HG03520 (cell line): ENCODE results near the gene ARRB1.
"Not testable (repeated sequence)": the region's sequence is repeated elsewhere in the genome, so short reads cannot be mapped to it uniquely, and the experiment has no call there.

ENCODE experiments used
- ATAC-seq: cut with Tn5 transposase; IDR thresholded peaks from one replicate; pipeline ENCODE4 v1.9.1; 2021; ENCODE audit warnings: mild to moderate bottlenecking, moderate library complexity; ENCODE audit not compliant: unreplicated experiment

The ARRB1 gene

GRCh38 chr11:75344761-75345454, 6.6 kb downstream of the ARRB1 start:
- ATAC-seq: no peak

- no peak for ATAC-seq
These were observed 7.3 kb downstream of the ARRB1 start for GRCh38 chr11:75344186-75344585.

- ATAC-seq: no peak
These were observed 8.2 kb downstream of the ARRB1 start for GRCh38 chr11:75342966-75343870.

DNA sequence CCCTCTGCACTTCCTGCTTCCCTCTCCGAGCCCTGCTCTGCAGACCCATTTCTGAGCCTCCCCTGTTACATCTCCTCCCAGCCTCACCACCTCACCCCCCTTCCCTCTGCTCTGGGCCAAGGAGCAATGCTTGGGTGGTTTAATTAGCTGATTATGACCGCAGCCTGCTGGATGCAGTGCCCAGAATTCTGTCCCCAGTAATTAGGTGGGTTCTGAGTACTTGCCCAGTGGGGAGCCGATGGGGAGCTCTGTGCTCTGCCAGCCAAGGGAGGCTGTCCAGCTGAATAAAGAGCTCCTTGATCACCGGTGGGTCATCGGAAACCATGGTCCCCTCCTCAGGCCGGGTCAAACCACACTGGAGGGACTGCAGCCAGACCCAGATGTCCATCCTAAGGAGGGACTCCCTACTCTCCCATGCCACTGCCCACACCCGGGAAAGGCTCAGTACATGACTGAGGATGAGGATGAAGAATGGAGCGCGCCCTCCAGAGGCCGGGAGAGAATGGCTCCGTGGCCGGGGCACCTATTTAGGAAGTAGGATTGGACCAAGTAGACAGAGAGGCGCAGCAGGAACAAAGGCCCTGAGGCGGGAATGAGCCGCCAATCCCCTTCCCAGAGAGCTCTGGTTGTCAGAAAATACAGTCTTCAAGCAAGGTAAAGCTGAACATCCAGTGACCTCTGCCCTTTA, 9.1 kb downstream of the ARRB1 start:
- ATAC-seq: no peak

DNA sequence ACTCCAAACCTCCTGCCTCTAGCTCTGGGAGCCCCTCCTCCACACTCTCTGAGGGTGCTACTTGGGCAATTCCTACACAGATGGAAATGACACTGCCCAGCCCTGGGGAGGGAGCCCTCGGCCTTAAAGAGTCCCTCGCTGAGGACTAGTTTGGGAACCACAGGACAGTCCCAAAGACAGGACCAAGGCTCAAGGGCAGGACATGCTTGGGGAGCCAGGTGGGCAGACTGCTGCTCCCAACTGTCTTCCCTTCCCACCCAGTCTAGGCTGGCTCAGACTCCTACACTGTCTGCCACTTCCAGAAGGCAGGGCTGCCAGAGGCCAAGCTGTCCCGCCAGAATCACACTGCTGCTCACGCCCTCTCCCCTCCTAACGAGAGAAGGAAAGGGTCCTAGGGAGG, 9.8 kb downstream of the ARRB1 start:
- ATAC-seq: no peak

DNA sequence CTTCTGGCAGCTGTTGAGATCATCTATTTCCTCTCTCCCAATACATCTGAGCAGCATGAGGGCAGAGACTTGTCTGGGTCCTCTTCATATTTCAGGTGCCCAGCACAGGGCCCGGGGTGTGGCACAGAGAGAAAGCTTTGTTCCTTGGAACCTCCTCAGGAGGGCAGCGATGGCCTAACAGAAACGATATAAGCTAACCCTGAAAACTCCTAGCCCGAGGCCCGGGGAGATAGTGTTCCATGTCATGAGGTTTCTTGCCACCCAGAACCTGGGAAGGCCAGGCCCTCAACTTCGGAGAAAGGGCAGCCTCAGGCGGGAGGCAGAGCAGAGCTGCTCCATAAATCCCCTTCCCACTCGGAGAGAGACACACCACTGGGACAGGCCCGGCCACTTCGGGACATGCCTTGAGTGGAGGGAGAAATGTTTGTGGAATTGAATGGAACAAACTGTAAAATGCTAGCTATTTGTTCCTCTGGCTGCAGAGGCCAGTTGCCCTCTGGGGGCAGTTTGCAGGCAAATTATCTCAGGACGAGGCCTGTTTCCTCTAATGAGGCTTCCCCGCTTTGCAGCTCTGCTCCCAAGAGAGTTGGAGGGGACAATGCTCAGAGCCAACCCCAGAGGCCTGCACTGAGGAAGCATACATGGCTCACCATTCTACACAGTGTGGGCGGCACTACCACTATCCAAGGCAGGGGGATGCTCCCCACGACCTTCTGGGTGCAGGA, 11.6 kb downstream of the ARRB1 start:
- ATAC-seq: no peak

DNA sequence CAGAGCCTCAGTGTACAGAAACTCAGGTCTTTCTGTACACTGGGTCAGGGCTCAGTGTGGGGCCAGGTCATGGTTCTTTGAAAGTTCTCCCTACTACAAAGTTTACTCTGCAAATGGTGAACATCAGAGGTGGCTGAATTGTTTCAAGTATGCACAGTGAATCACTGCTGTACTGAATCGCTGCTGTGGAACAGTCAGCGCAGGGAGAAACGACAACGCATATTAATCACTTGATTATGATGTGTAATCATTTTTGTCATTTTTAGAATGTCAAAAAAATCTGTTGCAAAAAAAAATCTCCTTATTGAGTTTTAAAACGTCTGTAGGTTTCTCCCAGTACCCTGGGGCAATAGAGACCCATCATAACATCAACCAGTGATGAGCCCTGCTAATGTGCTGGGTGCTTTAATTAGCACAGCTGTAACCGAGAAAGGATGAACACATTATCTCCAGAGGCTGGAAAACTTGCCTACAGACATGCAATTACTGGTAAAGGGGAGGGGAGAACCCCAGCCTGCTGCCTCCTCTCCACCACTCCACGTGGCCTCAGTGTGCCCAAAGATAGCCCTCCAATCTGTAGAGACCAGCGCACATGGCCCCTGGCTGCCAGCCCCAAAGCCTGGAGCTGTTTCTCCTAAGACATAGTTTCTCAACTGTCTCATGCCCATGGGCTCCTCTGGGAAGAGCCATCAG, 12.8 kb downstream of the ARRB1 start:
- ATAC-seq: no peak

GRCh38 chr11:75337195-75337654, 14.2 kb downstream of the ARRB1 start:
- no peak for ATAC-seq

DNA sequence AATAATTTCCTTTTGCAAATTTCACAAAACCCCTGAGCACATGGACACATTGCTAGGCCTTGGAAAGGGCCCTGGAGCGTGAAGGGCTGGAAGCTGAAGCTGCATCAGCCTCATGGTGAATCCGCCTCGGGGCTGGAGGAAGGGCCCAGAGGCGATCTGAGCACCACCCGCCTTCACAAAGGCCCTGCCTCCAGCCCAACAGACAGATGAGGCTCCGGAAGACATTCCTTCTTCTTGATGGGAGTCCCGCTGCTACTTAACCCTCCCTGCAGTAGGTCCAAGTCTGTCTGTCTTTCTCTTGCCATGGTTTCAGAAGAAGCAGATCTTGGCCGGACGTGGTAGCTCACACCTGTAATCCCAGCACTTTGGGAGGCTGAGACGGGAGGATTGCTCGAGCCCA, 16.5 kb downstream of the ARRB1 start:
- no peak for ATAC-seq

GRCh38 chr11:75334402-75334891, 17.0 kb downstream of the ARRB1 start:
- no peak for ATAC-seq

DNA sequence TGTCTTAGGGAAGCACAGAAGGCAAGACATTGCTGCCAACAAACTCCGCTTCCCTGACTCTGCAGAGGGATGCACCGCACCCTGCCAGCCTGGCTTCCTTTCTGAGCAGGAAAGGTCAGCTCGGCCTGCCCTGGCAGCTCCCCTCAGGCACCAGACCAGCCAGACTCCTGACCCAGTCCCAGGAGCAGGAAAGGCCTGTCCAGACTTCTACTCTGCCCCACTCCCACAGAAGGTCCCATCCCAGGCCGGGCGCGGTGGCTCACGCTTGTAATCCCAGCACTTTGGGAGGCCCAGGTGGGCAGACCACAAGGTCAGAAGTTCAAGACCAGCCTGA, 17.7 kb downstream of the ARRB1 start:
- ATAC-seq: no peak

DNA sequence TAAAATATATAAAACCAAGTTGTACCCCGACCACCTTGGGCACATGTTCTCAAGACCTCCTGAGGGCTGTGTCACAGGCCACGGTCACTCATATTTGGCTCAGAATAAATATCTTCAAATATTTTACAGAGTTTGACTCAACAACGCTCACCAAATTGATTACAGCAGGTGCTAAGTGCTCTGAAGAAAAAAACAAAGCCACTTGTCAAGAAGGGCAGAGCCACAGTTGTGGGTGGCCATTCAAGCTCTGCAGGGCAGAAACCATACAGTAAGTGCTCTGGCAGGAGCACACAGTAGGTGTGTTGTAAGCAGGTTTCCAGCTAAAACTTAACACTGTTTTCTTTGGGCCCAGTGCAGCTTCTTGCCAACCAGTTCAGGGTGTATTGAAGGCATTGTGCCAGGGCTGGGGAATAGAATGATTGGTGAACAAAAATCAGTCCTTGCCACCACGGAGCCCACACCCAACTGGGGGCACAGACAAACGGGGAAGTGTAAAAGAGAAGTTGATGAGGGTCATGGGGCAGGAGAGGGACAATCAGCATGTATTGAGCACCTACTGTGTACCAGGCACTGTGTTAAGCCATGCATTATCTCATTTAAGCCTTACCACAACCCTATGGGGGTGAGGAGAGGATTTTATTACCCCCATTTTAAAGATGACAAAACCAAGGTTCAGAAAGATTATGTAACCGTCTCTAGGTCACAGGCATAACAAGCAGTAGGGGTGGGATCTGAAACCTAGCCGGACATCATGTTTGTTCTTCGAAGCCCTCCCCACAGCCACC, 18.2 kb downstream of the ARRB1 start:
- no peak for ATAC-seq

GRCh38 chr11:75331761-75332160, 19.7 kb downstream of the ARRB1 start:
- ATAC-seq: not testable (repeated sequence)

- ATAC-seq: not testable (repeated sequence)
These were observed 20.2 kb downstream of the ARRB1 start for GRCh38 chr11:75331304-75331703.

DNA sequence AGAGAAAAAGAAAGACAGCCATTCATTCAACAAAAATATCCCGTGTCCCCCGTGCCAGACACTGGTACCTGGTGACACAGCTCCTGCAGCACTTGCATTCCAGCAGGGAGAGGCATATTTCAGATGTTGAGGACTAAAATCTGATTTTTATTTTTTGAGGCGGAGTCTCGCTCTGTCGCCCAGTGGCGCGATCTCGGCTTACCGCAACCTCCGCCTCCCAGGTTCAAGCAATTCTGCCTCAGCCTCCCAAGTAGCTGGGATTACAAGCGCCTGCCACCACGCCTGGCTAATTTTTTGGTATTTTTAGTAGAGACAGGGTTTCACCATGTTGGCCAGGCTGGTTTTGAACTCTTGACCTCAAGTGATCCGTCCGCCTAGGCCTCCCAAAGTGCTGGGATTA, 20.6 kb downstream of the ARRB1 start:
- ATAC-seq: not testable (repeated sequence)

- no peak for ATAC-seq
These were observed 21.2 kb downstream of the ARRB1 start for GRCh38 chr11:75330291-75330690.

DNA sequence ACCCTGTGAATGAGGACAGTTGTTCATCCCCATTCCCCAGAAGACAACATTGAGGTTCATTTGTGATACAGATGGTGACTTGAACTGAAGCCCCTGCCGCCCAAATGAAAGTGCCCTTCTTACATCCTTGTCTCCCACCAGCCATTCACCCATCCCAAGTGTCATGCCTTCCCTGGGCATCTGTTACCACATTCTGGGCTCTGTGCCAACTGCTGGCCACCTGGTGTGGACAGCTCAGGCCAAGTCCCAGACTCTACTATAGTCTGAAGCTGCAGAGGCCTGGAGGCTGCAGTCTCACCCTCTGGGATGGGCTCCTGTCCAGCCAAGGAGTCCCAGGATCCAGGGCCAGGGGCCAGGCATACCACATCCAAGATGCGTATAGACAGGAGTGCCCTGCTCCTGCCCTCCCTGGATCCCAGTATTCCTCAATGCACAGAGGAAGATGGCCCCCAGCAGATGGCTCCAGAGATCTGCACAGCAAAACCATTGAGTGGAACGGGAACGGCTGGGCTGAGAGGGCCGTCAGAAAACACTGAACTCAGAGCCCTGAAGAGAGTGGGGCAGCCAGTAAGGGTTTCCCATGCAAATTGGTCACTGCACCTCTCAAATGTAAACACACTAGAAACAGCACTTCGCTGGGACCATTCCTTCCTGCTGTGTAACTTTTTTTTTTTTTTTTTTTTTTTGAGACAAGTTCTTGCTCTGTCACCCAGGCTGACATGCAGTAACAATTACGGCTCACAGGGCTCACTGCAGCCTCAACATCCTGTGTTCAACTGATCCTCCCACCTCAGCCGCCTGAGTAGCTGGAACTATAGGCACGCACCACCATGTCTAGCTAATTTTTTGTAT, 22.8 kb downstream of the ARRB1 start:
- no peak for ATAC-seq

GRCh38 chr11:75326439-75326810, 25.0 kb downstream of the ARRB1 start:
- ATAC-seq: no peak
